CD4-positive, alpha-beta T cell (primary cell): ENCODE results near the gene YEATS2. TPM values are rescaled to one million over a fixed set of nuclear protein-coding genes. Genes with fewer than 3 reads are reported as not detected.

Source experiments
- ATAC-seq: fragments of 200-7000 bp; cut with Tn5 transposase; one replicate; pipeline ENCODE4 v1.10.0; 2022; ENCODE audit warnings: mild to moderate bottlenecking; ENCODE audit not compliant: poor library complexity
- CTCF ChIA-PET: fragments of 350-600 bp; sonication (Branson Sonifier 250); formaldehyde crosslinking; loops from one replicate; lab custom pipeline; 2021; ENCODE audit warnings: antibody characterized with exemption, inconsistent platforms; lab: Charles Lee
- POLR2A ChIA-PET: fragments of 350-600 bp; sonication (Branson Sonifier 250); formaldehyde crosslinking; loops from one replicate; lab custom pipeline; 2021; ENCODE audit warnings: antibody characterized with exemption, inconsistent platforms; lab: Charles Lee
- DNase-seq, 14 experiments: peaks; one replicate each; pipeline ENCODE4 v3.0.0-alpha.2; 2013 to 2020; ENCODE audit warnings: mixed read lengths in 2 of 14
- H3K27ac ChIP-seq, 2 donors: one replicate each; pipeline versions ENCODE4 v1.5.1 to v1.7.0; 2013; ENCODE audit warnings: low read length in 2 of 2, low read depth in 1 of 2, mild to moderate bottlenecking in 1 of 2
- H3K27me3 ChIP-seq, 2 experiments: 1 replicate in 1 of 2; 2 replicates in 1 of 2; pipeline versions ENCODE4 v1.6.1 to v1.7.0; 2013; ENCODE audit warnings: low read length in 2 of 2, control low read depth in 1 of 2, mild to moderate bottlenecking in 1 of 2, moderate library complexity in 1 of 2; ENCODE audit not compliant: insufficient read depth in 2 of 2, control insufficient read depth in 1 of 2
- H3K36me3 ChIP-seq: one replicate; pipeline ENCODE4 v1.6.1; 2013; ENCODE audit warnings: low read length, control low read depth; ENCODE audit not compliant: insufficient read depth
- H3K4me1 ChIP-seq: one replicate; pipeline ENCODE4 v1.6.1; 2013; ENCODE audit warnings: low read length, control low read depth; ENCODE audit not compliant: insufficient read depth
- H3K4me3 ChIP-seq: one replicate; pipeline ENCODE4 v1.5.1; 2013; ENCODE audit warnings: mild to moderate bottlenecking, low read length, moderate library complexity
- H3K9me3 ChIP-seq, 2 experiments: 1 replicate in 1 of 2; 2 replicates in 1 of 2; pipeline versions ENCODE4 v1.6.1 to v1.7.0; 2013; ENCODE audit warnings: low read length in 2 of 2, mild to moderate bottlenecking in 2 of 2, control low read depth in 1 of 2, moderate library complexity in 1 of 2; ENCODE audit not compliant: control insufficient read depth in 1 of 2, insufficient read depth in 1 of 2
- H3K27ac Mint-ChIP-seq: one replicate; pipeline ENCODE4 v1.8.0; 2020; ENCODE audit warnings: mixed read lengths
- H3K27me3 Mint-ChIP-seq: one replicate; pipeline ENCODE4 v1.8.0; 2021; ENCODE audit warnings: mixed read lengths
- H3K36me3 Mint-ChIP-seq: one replicate; pipeline ENCODE4 v1.8.0; 2021; ENCODE audit warnings: low read depth, mixed read lengths
- H3K4me1 Mint-ChIP-seq: one replicate; pipeline ENCODE4 v1.8.0; 2021; ENCODE audit warnings: low read depth, mixed read lengths
- H3K4me3 Mint-ChIP-seq: one replicate; pipeline ENCODE4 v1.8.0; 2020; ENCODE audit warnings: mild to moderate bottlenecking, mixed read lengths
- H3K9me3 Mint-ChIP-seq: one replicate; pipeline ENCODE4 v1.8.0; 2020; ENCODE audit warnings: mixed read lengths
- intact Hi-C, 2 experiments: fragments of 100-400 bp; cut with DNase I in 1 of 2; cut with micrococcal nuclease in 1 of 2; formaldehyde crosslinking; loops; one replicate each; pipeline versions ENCODE4 v1.15.1 to v1.9.0; 2023 to 2025; cut with DNase I, micrococcal nuclease
- total RNA-seq, 174 experiments: library from RNA in 2 of 174; stranded (reverse) in 2 of 174; gene quantifications; one replicate each; pipeline ENCODE4 v1.2.3 and lab custom pipeline; 2021 to 2026
- TF ChIP-seq, protein P1 (sequence below): fragments of 200-600 bp; IDR thresholded peaks from one replicate; pipeline ENCODE4 v1.8.0; 2022; ENCODE audit warnings: antibody characterized with exemption, mild to moderate bottlenecking

The YEATS2 gene
- total RNA-seq, 2 experiments from 2014 or later: 14.6 to 15.9 TPM

GRCh38 chr3:183799461-183799860, 101.9 kb downstream of the YEATS2 start:
- Histone ChIP-seq H3K27ac (no peak overlapping the region), H3K4me3 (no peak overlapping the region), H3K4me1 (no peaks in the 10 kb centered on the region), H3K36me3 (peaks cover 66% of the 10 kb centered on the region), H3K27me3 (no peaks in the 10 kb centered on the region), H3K9me3 (no peaks in the 10 kb centered on the region)
- peaks cover 83% of the 10 kb centered on the region for H3K36me3 Mint-ChIP-seq
- no peaks in the 10 kb centered on the region for H3K9me3 Mint-ChIP-seq
- intact Hi-C loops: no loop called here
- no peak for ATAC-seq
- TF ChIP-seq, protein P1, sequence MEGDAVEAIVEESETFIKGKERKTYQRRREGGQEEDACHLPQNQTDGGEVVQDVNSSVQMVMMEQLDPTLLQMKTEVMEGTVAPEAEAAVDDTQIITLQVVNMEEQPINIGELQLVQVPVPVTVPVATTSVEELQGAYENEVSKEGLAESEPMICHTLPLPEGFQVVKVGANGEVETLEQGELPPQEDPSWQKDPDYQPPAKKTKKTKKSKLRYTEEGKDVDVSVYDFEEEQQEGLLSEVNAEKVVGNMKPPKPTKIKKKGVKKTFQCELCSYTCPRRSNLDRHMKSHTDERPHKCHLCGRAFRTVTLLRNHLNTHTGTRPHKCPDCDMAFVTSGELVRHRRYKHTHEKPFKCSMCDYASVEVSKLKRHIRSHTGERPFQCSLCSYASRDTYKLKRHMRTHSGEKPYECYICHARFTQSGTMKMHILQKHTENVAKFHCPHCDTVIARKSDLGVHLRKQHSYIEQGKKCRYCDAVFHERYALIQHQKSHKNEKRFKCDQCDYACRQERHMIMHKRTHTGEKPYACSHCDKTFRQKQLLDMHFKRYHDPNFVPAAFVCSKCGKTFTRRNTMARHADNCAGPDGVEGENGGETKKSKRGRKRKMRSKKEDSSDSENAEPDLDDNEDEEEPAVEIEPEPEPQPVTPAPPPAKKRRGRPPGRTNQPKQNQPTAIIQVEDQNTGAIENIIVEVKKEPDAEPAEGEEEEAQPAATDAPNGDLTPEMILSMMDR: no peak
- H3K27ac Mint-ChIP-seq: no peak overlapping the region
- DNase-seq: no peak
- ChIA-PET POLR2A (no interaction called here), CTCF (no interaction called here)
- no peak overlapping the region for H3K4me3 Mint-ChIP-seq
- no peaks in the 10 kb centered on the region for H3K27me3 Mint-ChIP-seq
- no peaks in the 10 kb centered on the region for H3K4me1 Mint-ChIP-seq

GRCh38 chr3:183800243-183800863, 102.8 kb downstream of the YEATS2 start:
- ChIA-PET POLR2A (no interaction called here), CTCF (no interaction called here)
- Histone ChIP-seq H3K9me3 (no peaks in the 10 kb centered on the region), H3K27me3 (no peaks in the 10 kb centered on the region), H3K4me3 (no peak overlapping the region), H3K27ac (no peak overlapping the region), H3K4me1 (no peaks in the 10 kb centered on the region), H3K36me3 (peaks cover 66% of the 10 kb centered on the region)
- H3K4me3 Mint-ChIP-seq: no peak overlapping the region
- no peak overlapping the region for H3K27ac Mint-ChIP-seq
- no peaks in the 10 kb centered on the region for H3K4me1 Mint-ChIP-seq
- DNase-seq (no peak), ATAC-seq (no peak)
- intact Hi-C loops: no loop called here
- H3K36me3 Mint-ChIP-seq: peaks cover 78% of the 10 kb centered on the region
- no peaks in the 10 kb centered on the region for H3K27me3 Mint-ChIP-seq
- TF ChIP-seq, protein P1: no peak
- no peaks in the 10 kb centered on the region for H3K9me3 Mint-ChIP-seq

DNA sequence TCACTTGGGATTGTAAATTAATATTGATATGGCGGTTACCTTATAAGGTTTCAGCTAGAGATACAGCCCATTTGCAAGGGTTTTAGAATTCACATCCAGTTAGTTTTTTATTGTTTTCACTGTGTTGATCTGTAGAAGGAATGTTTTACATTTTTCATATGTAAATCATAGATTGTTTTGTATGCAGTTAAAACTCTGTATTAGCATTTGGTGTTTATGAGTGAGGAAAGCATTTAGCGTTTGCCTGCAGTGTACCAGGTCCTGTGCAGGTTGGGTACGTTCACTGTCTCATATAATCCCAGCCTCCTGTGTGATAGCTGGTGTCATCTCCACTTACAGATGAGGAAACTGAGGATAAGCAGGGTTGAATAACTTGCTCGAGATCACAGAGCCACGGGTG, 104.0 kb downstream of the YEATS2 start:
- no peaks in the 10 kb centered on the region for H3K4me1 Mint-ChIP-seq
- no peaks in the 10 kb centered on the region for H3K27me3 Mint-ChIP-seq
- no peaks in the 10 kb centered on the region for H3K27me3 ChIP-seq

More for the DNA sequence above, 104.0 kb downstream of the YEATS2 start:
- no peak for ATAC-seq
- H3K4me3 ChIP-seq: no peak overlapping the region
- no peak for DNase-seq
- peaks cover 69% of the 10 kb centered on the region for H3K36me3 ChIP-seq
- no peak overlapping the region for H3K4me3 Mint-ChIP-seq
- no peaks in the 10 kb centered on the region for H3K9me3 ChIP-seq
- H3K4me1 ChIP-seq: no peaks in the 10 kb centered on the region
- no peaks in the 10 kb centered on the region for H3K9me3 Mint-ChIP-seq
- POLR2A ChIA-PET: no interaction called here
- intact Hi-C loops: no loop called here
- H3K27ac Mint-ChIP-seq: no peak overlapping the region
- TF ChIP-seq, protein P1: no peak
- CTCF ChIA-PET: no interaction called here
- no peak overlapping the region for H3K27ac ChIP-seq
- peaks cover 80% of the 10 kb centered on the region for H3K36me3 Mint-ChIP-seq
